Islet of Langerhans (tissue), 1 donor: ENCODE measurements around the gene TRPM2.
"Not testable (repeated sequence)": the region's sequence is repeated elsewhere in the genome, so short reads cannot be mapped to it uniquely, and the experiment has no call there.

Source experiments
- FAIRE-seq: peaks from one replicate; lab custom pipeline; 2011; peaks lifted over from hg19 to GRCh38; lab: Jason Lieb, UNC

Gene TRPM2

DNA sequence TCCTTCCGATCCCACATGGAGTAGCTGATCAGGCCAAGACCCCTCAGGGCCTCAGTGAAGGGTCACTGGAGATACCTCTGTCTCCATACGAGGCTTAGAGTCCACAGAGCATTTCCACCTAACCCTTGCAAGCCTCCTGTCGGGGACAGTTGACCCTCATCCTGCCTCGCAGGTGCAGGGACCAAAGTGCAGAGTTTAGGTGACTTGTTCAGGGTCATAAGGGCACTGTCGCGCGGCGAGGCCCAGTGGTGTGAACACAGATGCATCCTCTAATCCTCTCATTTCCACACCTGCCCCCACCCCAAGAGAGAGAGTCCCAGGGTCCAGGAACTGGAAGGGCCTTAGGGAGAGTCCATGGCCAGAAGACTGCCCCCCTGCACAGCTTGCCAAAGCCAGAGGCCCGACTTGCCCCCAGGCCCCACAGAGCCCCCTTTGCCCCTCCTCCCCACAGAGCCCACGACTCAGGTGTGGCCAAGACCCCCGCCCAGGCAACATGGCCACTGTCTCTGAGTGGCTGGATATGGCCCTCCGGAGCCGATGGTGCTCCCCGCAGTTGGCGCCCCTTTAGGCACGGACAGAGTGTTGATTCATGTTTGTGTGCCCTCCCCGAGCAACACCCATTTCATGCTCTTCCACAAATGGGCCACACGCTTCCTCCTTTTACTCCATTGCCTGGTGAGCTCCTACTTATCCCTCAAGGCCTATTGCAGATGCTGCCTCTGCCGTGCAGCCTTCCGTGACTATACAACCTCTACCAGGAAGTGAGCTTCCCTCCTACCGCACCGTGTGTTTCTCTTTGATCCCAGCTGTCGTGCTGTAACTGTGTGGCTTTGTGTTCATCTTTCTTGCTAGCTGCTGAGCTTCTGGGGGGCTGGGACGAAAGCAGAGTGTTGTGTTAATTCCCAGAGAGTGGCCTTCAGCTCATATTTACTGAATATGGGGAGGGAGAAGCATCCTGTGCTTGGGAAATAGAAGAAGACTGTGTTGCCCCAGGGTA, 1.7 kb downstream of the TRPM2 start:
- no peak for FAIRE-seq

- FAIRE-seq: no peak
Observed at GRCh38 chr21:44356160-44356559, 2.7 kb downstream of the TRPM2 start.

DNA sequence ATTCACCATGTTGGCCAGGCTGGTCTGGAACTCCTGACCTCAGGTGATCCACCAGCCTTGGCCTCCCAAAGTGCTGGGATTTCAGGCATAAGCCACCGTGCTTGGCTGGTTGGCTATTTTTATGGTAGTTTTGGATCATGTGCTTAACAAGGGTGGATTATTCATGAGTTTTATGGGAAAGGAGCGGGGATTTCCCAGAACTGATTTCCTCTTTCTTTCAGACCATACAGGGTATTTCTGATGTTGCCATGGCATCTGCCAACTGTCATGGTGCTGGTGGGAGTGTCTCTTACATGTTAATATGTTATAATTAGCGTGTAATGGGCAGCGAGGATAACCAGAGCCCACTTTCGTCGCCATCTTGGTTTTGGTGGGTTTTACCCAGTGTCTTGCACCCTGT, 3.2 kb downstream of the TRPM2 start:
- no peak for FAIRE-seq

DNA sequence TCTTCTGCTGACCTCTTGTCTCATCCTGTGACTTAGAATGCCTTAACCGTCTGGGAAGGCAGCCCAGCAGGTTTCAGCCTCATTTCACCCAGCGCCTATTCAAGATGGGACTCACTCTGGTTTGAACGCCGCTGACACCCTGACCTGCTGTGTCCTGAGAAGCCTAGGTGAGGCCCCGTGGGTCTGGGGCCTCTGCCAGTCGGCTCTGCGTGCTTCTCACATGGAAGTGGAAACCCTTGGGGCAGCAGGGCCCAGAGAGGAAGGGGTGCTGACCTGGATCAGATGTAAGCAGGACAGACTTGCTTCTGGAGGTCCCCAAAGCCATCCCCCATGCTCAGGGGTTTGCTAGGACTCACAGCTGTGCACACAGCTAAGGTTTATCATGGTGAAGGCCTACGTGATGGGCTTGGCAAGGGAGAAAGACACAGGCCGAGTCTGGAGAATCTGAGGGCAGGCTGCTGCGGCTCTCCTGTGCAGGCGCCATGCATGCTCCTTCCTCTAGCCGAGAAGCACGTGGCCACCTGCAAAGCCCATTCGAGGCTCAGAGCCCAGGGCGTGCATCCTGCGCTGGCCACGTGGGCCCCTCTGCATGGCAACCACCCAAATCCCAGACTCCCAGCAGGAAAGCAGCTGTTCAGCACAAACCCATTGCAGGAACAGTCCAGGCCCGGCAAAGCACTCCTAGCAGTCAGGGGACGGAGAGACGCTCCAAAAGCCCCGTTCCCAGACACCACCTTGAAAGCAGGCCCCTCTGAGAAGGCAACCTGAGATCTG, 3.8 kb downstream of the TRPM2 start:
- FAIRE-seq: no peak

DNA sequence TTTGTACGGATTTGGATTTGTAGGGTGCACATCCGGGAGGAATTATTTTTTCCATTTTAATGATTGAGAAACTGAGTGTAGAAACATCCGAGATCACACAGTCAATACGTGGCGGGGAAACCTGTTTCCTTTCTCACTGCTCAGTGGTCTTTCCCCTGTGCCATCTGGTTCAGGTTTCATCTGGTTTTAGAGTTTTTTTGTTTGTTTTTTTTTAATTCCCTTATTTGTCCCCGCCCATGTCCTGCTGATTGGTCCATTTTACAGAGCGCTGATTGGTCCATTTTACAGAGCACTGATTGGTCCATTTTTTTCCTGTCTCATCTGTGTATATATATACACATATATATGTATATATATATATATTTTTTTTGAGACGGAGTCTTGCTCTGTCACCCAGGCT, 6.0 kb downstream of the TRPM2 start:
- no peak for FAIRE-seq

DNA sequence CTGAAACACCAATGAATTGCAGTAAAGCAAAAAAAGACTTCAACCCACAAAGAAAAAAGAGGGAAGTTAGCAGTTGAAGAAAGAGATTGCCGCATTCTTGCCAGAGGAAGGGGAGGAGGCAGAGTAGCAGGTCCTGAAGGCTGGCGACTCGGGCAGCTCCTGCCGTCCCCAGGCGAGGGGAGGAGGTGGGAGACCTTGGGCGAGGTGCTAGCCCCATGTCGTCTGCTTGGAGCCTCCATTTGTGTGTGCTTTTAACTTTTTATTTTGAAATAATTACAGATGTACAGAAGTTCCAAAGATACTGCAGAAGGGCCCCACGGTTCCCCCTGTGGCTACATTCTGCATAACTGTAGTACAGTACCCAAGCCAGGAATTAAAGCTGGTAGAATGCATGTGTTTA, 6.7 kb downstream of the TRPM2 start:
- FAIRE-seq: no peak

DNA sequence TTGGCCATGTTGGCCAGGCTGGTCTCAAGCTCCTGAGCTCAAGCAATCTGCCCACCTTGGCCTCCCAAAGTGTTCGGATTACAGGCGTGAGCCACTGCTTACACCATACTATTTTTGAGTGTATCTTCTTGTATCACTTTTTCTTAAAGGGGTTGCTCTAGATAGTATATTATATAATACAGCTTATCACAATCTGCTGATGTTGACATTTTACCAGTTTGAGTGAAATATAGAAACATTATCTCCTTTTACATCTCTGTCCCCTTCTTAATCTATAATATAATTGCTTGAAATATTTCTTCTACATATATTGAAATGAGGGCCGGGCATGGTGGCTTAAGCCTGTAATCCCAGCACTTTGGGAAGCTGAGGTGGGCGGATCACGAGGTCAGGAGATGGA, 8.5 kb downstream of the TRPM2 start:
- not testable (repeated sequence) for FAIRE-seq

DNA sequence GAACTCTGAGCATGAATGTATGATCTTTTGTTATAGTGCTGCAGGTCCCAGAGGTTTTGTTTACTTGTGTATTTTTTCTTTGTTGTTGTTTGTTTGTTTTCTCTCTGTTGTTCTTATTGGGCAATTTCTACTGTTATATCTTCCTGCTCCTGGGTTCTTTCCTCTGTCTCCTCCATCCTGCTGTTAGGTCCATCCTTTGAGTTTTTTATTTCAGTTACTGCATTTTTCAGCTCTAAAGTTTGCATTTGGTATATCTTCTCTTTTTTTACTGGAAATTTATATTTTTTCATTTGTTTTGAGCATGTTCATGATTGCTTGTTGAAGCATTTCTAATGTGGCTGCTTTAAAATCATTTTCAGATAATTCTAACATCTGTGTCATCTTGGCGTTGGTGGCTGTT, 9.9 kb downstream of the TRPM2 start:
- FAIRE-seq: no peak

DNA sequence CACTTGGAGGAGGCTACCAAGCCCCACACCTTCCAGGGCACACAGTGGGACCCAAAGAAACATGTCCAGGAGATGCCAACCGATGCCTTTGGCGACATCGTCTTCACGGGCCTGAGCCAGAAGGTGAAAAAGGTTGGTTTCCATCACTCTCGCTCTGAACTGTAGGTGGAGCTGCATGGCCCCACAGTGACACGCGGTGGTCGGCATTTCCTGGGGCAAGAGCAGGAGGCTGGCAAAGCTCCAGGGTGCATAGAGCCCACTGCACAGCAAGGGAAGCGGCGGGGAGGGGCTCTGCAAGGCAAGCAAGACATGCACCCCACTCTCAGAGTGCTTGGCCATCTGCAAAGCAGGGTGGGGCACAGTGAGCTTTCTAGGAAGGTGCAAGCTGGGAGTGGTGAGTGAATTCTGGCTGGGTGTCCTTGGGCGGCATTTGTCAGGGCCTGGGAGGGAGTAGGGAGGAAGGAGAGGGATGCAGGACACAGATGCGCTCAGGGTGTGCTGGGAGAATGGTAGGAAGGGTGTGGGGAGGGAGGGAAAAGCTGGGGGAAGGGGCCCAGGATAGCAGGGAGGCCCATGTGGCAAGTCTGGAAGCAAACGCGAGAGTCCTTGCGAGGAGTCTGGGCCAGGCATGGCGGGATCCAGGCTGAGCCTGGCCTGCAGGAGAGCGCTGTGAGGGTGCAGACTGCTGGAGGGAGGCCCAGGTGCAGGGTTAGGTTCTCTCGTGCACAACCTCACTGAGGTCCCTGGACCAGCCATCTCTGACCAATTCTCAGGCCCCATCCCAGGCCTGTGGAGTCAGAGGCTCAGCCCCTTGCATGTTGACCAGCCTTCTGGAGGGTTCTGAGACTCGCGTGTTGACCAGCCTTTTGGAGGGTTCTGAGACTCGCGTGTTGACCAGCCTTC, 11.0 kb downstream of the TRPM2 start:
- no peak for FAIRE-seq

GRCh38 chr21:44365251-44365966, 12.0 kb downstream of the TRPM2 start:
- no peak for FAIRE-seq

DNA sequence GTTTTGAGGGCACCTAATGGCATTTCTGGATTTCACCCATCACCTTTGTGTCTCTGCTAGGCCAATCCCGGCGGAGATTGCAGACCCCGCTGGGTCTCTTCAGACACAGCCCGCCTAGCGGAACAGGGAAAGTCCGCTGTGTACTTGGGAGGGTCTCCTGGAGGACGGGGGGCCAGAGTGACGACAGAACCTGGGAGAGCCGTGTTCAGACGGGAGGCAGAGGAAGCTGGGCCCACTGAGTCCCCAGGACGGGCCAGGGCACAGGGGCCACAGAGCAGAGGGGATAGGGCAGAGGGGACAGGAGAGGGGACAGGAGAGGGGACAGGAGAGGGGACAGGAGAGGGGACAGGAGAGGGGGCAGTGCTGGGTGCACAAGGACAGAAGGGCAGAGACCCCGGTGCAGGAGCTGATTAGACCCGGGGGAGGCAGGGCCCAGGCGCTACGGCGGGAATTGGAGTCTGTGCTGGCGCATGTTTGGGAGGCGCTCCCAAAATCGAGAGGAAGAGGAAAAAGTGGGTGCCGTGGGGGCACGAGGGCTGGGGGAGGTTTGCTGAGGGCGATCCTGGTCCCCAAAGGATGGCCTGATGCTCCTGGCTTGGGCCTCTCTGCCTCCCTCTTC, 12.7 kb downstream of the TRPM2 start:
- no peak for FAIRE-seq

- no peak for FAIRE-seq
Observed at GRCh38 chr21:44366586-44367211, 13.3 kb downstream of the TRPM2 start.

- FAIRE-seq: no peak
Observed at GRCh38 chr21:44368711-44369446, 15.5 kb downstream of the TRPM2 start.

GRCh38 chr21:44370027-44370735, 16.8 kb downstream of the TRPM2 start:
- no peak for FAIRE-seq

GRCh38 chr21:44370786-44371410, 17.5 kb downstream of the TRPM2 start:
- no peak for FAIRE-seq

- no peak for FAIRE-seq
Observed at GRCh38 chr21:44371596-44371995, 18.2 kb downstream of the TRPM2 start.

DNA sequence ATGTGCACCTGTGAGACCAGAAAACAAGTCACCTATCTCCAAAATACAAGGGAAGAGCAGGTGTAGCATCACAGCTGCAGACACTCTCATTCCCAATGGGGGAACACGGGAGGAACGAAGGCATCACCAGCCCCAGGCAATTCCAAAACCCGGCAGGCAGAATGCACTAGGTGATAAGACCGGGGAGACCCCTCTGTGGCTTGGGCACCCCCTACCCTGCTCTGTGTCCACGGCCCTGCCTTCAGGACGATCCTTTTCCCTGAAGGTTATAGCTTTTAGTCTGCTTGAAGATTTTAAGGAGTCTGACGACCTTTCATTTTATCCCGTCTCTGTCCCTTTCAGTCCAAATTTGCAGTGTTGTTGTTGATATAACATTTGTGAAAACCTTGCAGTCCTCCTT, 19.2 kb downstream of the TRPM2 start:
- no peak for FAIRE-seq

DNA sequence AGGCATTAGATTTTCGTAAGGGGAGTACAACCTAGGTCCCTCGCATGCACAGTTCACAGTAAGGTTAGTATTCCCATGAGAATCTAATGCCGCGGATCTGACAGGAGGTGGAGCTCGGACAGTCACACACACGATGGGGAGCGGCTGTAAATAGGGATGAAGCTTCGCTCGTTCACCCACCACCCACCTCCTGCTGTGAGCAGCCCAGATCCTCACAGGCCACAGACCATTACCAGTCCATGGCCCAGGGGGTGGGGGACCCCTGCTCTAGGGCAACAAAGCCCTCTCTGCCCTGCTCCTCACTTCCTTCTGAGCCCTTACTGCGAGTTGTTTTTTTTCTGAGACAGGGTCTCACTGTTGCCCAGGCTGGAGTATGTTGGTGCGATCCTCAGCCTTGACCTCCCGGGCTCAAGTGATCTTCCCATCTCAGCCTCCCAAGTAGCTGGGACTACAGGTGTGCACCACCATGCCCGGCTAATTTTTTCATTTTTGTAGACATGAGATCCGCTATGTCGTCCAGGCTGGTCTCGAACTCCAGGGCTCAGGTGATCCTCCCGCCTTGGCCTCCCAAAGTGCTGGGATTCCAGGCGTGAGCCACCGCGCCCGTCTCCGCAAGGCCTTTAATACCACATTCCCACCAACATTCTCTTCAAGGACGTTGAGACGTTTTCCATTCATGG, 21.3 kb downstream of the TRPM2 start:
- FAIRE-seq: no peak
